GM19043 (cell line): Measurements from ENCODE around the gene FRRS1.
"Not testable (repeated sequence)": the region's sequence is repeated elsewhere in the genome, so short reads cannot be mapped to it uniquely, and the experiment has no call there.

Experiments used
- ATAC-seq: cut with Tn5 transposase; IDR thresholded peaks from one replicate; pipeline ENCODE4 v1.9.1; 2021; ENCODE audit warnings: low read depth; ENCODE audit not compliant: unreplicated experiment

The FRRS1 gene

DNA sequence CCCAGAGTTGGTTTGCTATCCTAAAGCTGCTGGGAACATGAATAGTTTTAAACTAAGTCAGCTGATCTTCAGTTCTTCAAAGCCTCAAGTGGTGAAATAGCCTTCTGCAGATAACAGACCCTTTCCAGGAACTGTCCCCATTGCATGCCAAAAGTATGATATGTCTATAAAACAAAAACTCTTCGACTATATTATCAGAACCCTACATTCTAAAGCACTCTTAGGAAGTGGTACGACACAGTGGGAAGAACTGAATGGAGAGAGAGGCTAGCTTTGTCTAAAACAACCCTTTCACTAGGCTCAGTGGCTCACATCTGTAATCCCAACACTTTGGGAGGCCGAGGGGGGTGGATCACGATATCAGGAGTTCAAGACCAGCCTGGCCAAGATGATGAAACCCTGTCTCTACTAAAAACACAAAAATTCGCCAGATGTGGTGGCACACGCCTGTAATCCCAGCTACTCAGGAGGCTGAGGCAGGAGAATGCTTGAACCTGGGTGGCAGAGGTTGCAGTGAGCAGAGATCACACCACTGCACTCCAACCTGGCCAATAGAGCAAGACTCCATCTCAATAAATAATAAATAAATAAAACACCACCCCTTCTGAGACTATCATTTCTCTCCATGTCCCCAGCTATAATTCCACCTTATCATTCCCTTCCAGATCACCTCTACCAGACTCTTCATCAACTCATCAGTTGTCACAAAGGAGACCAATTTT lies 2.2 kb upstream of the FRRS1 start:
- ATAC-seq = no peak

DNA sequence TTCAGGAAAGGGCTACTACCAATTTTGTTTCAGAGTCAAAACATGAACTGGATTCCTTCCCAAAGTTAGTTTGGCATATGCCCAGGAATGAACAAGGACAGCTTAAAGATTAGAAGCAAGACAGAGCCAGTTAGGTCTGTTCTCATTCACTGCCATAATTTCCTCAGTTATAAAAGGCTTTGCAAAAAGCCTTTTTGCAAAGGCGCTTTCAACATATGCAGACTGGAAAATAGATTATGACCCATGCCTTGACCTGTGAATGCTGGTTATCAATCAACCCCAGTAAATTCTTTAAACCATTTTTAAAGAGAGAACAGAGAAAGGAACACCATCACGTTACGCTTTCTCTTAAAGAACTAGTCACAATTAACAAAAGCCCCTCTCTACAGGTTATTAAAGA lies 1.7 kb upstream of the FRRS1 start:
- ATAC-seq = no peak

DNA sequence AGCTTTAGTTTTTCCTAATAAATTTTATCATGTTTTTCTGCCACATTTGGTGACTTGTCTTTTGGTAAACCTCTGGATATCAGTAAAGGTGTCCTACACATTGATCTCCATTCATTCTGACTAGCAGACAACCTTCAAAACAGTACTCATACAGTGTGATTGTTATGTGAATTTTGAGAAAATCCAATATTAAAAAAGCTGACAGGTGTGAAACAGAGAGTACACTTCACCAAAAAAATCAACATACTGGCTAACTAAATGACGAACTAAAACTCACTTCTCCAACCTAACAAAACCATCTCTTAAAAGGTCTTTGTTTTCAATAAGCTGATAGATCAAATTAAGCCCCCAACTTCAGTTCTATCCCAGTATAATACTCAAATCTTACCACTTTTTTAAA lies 1.5 kb downstream of the FRRS1 start:
- no peak for ATAC-seq

DNA sequence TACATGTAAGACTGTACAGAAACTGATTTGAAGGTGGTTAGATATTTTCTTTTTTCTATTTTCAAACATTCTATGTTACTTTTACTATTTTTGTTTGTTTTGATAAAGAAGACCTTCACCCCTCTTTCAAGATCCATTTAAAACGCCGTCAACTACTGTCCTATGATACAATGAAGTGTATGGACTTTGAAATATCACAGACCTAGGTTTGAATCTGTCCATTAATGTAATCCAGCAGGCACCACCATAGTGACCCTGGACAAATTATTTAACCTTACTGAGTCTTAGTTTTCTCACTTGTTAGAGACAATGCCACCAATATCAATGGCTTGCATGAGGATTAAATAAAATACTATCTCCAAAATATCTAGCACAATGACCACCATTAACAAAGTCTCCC lies 2.0 kb downstream of the FRRS1 start:
- ATAC-seq = no peak

DNA sequence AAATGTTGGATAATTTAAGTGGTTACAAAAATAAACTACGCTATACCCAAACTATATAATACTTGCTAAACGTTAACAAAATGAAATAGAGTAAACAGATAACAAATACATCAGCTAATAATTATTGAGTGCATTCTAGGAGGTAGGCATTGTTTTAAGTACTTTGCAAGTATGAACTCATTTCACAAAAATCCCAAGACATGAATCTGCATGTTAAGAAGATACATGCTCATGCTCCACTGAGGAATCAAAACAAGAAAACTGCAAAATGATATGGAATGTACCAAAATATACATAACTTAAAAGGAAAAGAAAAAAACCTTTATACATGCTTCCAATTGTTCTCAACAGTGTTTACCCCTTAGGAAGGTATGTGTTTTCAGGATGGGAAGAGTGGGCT lies 2.5 kb downstream of the FRRS1 start:
- ATAC-seq = no peak

DNA sequence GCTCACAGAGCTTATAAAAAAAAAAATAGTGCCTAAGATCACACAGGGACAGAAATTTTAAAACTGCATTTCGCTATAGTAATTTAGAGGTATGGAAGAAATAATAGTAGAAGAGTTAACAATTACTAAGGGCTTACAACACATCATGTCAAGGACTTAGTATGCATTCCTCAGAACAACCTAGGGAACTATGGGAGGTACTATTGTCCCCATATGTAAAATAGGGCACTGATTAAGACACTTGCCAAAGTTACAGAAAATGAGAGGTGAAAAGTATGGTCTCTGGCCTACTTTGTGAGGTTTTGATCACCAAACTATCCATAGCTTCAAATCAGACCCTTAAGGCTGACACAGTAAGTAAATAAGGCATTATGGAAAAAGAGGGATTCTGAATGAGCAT lies 4.7 kb downstream of the FRRS1 start:
- ATAC-seq = no peak

DNA sequence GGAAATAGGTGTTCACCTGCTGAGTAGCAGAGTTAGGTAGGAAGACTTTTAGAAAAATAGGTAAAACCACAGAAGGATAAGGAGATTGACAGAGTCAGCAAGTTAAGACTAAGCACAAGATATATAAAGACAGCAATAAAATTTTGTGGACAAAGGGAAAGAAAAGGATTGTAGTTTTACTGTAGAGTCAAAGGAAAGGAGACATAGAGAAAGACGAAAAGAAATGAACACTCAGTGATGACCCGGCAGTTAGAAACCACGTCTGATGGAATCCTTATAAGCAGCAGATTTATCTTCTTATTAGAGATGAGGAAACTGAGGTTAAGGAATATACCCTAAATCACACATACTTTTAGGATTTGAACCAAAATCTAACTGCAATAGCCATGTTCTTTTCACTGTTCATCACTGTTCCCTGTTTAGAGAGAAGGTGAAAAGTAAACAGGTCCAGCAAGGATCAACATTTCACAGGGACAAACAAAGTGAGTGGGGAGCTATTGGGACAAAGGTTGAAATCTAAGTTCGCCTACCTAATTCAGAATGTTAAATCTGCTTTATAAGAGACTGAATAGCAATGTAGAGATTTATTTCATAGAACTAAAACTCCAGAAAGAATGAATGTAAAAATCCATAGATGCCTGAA lies 6.8 kb downstream of the FRRS1 start:
- no peak for ATAC-seq

DNA sequence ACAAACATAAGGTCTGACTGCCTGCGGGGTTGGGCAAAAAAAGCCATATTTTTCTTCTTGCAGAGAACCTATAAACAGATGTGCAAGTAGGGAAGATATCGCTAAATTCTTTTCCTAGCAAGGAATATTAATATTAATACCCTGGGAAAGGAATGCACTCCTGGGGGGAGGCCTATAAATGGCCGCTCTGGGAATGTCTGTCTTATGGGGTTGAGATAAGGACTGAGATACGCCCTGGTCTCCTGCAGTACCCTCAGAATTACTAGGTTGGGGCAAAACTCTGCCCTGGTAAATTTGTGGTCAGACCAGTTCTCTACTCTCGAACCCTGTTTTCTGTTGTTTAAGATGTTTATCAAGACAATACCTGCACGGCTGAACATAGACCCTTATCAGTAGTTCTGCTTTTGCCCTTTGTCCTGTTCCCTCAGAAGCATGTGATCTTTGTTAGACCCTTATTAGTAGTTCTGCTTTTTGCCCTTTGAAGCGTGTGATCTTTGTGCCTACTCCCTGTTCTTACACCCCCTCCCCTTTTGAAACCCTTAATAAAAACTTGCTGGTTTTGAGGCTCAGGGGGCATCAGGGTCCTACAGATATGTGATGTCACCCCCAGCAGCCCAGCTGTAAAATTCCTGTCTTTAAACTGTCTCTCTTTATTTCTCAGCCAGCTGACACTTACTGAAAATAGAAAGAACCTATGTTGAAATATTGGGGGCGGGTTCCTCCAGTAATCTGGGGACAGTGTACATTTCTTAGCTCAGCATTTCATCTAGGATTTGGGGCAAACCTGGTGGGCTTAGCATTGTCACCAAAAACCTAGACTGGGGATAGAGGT lies 7.5 kb downstream of the FRRS1 start:
- not testable (repeated sequence) for ATAC-seq

DNA sequence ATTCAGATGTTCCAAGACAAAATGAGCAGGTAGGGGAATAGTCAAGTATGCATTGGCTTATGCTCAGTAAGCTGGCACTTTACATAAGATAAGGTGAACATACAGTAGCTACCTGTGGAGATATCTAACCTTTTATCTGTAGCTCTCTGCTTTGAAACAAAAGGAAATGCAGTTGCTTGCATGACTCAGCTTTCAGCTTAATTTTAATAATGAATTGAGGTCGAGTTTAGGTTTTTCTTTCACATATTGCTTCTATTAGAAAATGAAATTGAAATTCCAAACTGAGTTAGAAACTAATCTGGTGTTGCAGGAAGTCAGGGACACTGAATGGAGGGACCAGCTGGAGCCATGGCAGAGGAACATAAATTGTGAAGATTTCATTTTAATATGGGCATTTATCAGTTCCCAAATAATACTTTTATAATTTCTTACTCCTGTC lies 8.3 kb downstream of the FRRS1 start:
- ATAC-seq = peak; percentile 83

DNA sequence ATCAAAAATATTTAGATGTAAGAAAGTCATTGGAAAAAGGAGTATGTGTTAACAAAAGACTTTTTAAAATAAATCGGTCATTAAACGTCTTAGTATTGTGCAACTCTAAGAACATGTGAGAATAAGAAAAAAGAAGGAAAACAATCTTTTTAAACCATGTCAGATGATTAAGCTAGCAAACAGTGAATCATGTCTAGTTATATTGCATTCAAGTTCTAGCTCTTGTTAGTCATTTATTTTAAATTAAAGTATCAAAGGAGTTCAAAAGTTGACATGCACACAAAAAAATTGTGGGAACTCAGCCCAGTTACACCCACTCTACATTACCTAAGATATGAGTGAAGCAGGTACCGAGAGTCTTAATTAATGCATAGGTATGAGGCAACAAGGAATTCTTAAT lies 9.8 kb downstream of the FRRS1 start:
- no peak for ATAC-seq

DNA sequence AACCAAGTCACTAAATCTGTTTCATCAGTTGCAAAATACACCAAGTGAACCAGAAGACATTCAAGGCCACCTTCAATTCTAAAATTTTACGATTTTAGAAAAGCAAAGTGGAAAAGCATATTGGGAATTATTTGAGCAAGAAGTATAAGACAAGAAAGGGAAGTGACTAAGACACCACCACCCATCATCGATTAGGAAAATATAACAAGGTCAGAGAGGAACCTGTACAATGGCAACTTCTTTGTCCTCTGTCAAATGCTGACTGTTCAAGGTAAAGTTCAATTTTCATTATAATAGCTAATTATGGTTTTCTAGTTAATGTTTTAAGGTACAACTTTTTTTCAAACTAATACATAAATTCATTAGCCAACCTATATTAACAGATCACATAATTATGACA lies 10.8 kb downstream of the FRRS1 start:
- no peak for ATAC-seq

DNA sequence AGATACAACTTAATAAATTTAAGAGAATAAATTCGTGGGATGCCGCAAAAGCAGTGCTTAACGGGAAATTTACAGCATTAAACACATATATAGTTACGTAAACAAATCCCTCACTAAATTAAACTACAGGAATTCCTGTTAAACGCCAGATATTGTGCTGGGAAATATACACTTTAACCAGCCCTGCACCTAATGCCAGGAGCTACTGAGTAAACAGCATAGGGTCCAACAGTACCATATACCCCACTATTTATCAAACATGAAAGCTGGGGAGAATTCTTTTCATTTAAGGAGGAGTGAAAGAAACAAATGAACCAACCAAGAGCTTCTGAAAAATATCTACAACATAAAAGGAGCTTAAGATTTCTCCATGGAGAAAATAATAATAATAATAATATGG lies 11.7 kb downstream of the FRRS1 start:
- ATAC-seq = no peak

DNA sequence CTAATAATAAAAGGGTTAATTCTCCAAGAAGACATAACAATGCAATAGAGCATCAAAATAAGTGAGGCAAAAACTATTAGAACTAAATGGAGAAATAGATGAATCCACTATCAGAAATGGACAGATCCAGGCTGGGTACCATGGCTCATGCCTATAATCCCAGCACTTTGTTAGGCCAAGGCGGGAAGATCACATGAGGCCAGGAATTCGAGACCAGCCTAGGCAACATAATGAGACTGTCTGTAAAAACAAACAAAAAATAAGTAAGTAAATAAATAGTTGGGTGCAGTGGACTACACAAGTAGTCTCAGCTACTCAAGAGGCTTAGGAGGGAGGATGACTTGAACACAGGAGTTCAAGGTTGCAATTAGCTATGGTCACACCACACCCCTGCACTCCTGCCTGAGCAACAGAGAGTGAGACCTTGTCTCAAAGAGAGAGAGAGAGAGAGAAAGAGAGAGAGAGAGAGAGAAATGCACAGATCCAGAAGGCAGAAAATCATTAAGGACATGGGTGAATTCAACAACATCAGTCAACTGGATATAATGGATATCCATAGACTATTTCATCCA lies 12.3 kb downstream of the FRRS1 start:
- no peak for ATAC-seq

DNA sequence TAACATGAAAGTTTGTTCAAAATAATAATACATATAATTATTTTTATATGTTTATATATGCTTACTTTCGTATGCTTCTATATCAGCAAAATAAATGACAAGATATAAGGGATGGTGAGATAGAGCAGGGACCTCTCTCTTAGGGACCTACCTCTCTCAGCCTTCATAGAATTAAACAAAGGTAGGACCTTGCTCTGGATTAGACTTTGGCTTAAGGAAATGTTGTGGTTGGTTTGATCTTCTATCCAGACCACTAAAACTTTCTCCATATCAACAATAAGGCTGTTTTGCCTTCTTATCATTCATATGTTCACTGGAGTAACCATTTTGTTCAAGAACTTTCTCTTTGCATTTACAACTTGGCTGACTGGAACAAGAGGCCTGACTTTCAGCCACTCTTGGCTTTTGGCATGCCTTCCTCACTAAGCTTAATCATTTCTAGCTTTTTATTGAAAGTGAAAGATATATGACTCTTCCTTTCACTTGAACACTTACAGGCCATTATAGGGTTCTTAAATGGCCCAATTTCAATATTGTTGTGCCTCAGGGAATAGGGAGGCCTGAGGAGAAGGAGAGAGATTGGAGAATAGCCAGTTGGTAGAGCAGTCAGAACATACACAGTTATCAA lies 14.4 kb downstream of the FRRS1 start:
- ATAC-seq = peak; percentile 70

DNA sequence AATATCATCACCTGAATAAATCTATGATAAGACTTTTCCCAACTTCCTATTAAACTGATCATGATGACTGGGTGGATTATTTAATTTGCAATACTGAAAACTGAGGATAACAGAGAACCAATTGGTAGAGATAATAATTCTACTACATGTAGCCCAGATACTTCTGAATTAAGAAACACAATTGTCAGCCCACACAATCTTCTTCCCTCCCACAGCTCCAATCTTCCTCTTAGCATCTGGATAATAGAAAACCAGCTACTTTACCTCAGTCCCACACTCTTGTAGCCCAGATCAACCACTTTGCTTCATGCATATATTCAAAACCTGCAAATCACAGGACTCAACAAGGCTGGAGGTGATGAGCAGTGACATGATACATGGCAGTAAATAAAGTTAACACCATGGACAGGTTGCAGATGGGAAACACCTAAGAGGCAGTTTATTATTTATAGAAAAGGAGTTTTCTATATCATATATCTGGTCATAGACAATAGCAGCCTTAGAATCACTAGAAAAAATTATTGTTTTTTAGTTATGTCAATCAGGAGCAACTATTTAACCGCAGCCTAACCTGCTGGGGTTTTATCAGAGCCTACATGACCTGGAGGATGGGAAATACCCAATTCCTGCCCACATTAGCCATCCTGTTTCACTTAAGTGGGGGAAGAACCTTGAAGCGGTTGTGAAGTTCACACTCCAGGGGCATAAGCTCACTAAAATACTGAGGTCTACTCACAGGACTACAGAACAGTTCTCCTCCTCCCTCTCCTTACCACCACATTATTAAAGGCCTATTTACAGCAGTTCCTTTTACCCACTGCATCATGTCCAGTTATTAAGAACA lies 16.7 kb downstream of the FRRS1 start:
- ATAC-seq = peak; percentile 73

DNA sequence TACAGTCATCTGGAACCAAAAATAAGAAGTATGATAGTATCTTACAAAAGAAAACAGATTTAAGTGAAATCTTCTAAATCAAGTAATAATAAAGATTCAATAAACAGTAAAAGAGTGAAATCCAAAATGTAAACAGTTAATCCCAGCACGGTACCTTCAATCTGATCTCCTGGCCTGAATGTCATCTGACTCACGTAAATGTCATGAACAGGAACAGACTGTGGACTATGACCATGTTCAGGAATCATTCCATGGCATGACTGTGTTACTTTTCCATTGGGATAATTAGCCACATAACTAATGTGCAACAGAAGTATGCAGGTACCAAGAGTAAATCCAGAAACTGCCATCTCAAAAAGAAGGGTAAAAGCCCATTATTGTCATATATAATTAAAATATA lies 18.0 kb downstream of the FRRS1 start:
- no peak for ATAC-seq

DNA sequence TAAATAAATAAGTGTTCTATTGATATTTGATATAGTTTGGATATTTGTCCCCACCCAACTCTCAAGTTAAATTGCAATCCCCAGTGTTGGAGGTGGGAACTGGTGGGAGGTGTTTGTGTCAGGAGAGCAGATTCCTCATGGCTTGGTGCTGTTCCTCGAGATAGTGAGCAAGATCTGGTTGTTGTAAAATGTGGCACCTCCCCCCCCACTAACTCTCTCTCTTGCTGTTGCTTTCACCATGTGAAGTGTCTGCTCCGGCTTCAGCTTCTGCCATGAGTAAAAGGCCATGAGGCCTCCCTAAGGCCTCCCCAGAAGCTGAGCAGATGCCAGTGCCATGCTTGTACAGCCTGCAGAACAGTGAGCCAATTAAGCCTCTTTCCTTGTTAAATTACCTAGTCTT lies 20.8 kb downstream of the FRRS1 start:
- ATAC-seq = no peak

DNA sequence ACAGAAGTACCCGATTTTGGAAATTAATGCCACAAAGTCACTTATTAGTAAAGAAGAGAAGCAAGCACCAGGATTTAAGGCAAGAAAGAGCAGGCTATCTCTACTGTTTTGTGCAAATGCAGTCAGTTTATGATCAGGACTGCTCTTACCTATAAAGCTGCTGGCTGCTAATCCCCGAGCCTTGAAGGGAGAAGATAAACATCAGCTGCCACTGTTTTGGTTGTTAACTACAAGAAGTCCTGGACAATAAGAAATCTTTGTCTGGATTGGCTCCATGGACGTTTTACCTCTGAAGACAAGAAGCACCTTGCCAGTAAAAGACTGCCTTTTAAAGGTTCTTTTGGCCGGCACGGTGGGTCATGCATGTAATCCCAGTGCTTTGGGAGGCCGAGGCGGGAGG lies 21.4 kb downstream of the FRRS1 start:
- no peak for ATAC-seq

DNA sequence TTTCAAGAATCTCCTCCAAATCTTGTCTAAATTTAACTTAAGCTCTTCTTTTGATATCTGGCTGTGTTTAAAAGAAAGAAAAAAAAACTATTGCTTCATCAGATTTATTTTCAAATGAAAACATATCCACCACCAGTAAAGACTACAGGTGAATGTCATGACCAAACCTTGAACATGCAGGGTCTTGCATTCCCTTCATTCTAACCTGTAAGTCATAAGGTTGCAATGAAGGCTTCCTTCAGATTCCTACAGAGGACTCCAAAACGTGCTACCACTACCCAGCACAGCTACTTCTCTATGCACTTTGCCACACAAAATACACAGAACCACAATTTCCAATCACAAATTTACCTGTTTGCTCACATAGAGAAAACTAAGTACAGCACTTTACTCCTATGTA lies 26.3 kb downstream of the FRRS1 start:
- no peak for ATAC-seq
